K562 (cell line): ENCODE measurements around the gene RAB3IP.

Experiments used
- ARHGAP35 ChIP-seq: fragments of 450-650 bp; IDR thresholded peaks from 2 replicates; pipeline ENCODE4 v1.6.1; 2018; ENCODE audit not compliant: partially characterized antibody
- CTCF ChIP-seq, 3 experiments: IDR thresholded peaks in 2 of 3; conservative IDR thresholded peaks in 1 of 3; 2 replicates each; pipeline ENCODE4 v1.5.1; 2011 to 2012; ENCODE audit warnings: low read length in 3 of 3, mild to moderate bottlenecking in 3 of 3, control low read depth in 2 of 3, improper control_type of control experiment in 1 of 3, inconsistent platforms in 1 of 3, low read depth in 1 of 3, mixed read lengths in 1 of 3, moderate library complexity in 1 of 3; ENCODE audit not compliant: insufficient read depth in 2 of 3
- ELF4 ChIP-seq: fragments of 450-650 bp; formaldehyde crosslinking; IDR thresholded peaks from 2 replicates; pipeline ENCODE4 v1.4.0; 2022; ENCODE audit warnings: missing genetic modification characterization
- POLR2AphosphoS5 ChIP-seq: IDR thresholded peaks from 2 replicates; pipeline ENCODE4 v1.6.1; 2011; ENCODE audit warnings: mild to moderate bottlenecking, low read depth, low read length, moderate library complexity; ENCODE audit not compliant: control insufficient read depth, insufficient read depth
- SIN3A ChIP-seq, 2 experiments: fragments of 150-350 bp in 1 of 2; IDR thresholded peaks; 2 replicates each; pipeline ENCODE4 v1.6.1; 2011 to 2016; ENCODE audit warnings: borderline replicate concordance in 2 of 2, low read depth in 2 of 2, low read length in 2 of 2, mild to moderate bottlenecking in 2 of 2, moderate library complexity in 2 of 2; ENCODE audit not compliant: control insufficient read depth in 1 of 2
- SMARCC2 ChIP-seq: fragments of 450-650 bp; IDR thresholded peaks from 2 replicates; pipeline ENCODE4 v1.6.1; 2017; ENCODE audit warnings: antibody characterized with exemption, moderate library complexity, mild to moderate bottlenecking, low read depth
- TBP ChIP-seq: optimal IDR thresholded peaks from 2 replicates; pipeline ENCODE3; 2011; ENCODE audit warnings: low read depth, low read length, improper control_type of control experiment
- TCF7L2 ChIP-seq: fragments of 150-350 bp; IDR thresholded peaks from 2 replicates; pipeline ENCODE4 v1.6.1; 2016; ENCODE audit warnings: low read depth, mild to moderate bottlenecking, low read length, moderate library complexity
- ZBTB7A ChIP-seq: IDR thresholded peaks from 2 replicates; pipeline ENCODE4 v1.6.1; 2011; ENCODE audit warnings: low read depth, mild to moderate bottlenecking, low read length, moderate library complexity, borderline replicate concordance; ENCODE audit not compliant: control insufficient read depth
- ZNF184 ChIP-seq: sonication (generic); formaldehyde crosslinking; IDR thresholded peaks from 2 replicates; pipeline ENCODE4 v1.5.0; 2020; ENCODE audit warnings: missing genetic modification reagents
- TF ChIP-seq, protein P1 (sequence below): IDR thresholded peaks from 3 replicates; pipeline ENCODE4 v1.6.1; 2011; ENCODE audit warnings: borderline replicate concordance, mild to moderate bottlenecking; ENCODE audit not compliant: insufficient read length, insufficient read depth

DNA sequence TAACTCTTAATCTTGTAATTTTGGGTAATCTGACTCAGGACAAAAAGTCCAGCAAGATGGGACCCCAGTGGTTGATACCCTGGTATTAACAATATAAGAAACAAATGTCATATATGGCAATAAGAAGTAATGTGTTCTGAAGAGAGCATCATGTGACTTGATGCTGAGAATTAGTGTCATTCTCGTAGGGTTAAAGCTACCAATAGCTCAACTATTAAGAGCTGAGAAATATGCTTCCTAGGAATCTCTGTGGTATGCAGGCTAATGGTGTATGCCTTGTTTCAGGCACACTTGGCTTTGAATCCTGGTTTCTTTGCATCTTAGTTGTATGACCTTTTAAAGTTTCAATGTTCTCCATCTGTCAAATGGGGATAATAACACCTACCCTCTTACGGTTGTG is 95.5 kb downstream of the RAB3IP start:
- TF ChIP-seq ELF4 (CRISPR knock-in tag) (no peak), SMARCC2 (no peak), TBP (no peak), ARHGAP35 (no peak), POLR2AphosphoS5 (no peak), ZBTB7A (no peak), ZNF184 (CRISPR knock-in tag) (no peak), SIN3A (IDR thresholded peaks at IDR 0.05; ENCODE audit: borderline replicate concordance in 2 of 2, control insufficient read depth in 1 of 2, low read depth in 2 of 2, low read length in 2 of 2) (no peak), TCF7L2 (no peak), CTCF (IDR thresholded peaks at IDR 0.05 in 2 of 3, conservative IDR thresholded peaks at IDR 0.05 in 1 of 3; ENCODE audit: insufficient read depth in 2 of 3, low read depth in 1 of 3, low read length in 3 of 3) (no peak)
- TF ChIP-seq, protein P1, sequence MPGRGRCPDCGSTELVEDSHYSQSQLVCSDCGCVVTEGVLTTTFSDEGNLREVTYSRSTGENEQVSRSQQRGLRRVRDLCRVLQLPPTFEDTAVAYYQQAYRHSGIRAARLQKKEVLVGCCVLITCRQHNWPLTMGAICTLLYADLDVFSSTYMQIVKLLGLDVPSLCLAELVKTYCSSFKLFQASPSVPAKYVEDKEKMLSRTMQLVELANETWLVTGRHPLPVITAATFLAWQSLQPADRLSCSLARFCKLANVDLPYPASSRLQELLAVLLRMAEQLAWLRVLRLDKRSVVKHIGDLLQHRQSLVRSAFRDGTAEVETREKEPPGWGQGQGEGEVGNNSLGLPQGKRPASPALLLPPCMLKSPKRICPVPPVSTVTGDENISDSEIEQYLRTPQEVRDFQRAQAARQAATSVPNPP: no peak
